ENCODE data around the gene C16orf96. TPM values are rescaled to one million over a fixed set of nuclear protein-coding genes. Genes with fewer than 3 reads are reported as not detected.

C16orf96 gene
- total RNA-seq, 2 donors from 2014 or later: 1.5 to 1.6 TPM

GRCh38 chr16:4607841-4608703, 51.9 kb downstream of the C16orf96 start:
- Histone ChIP-seq H3K9ac (ENCODE audit: extremely low read depth, low read length, poor library complexity, severe bottlenecking) (no peak overlapping the region), H3K27ac (ENCODE audit: low read depth, low read length) (no peak overlapping the region), H3K36me3 (ENCODE audit: control insufficient read depth, insufficient read depth, low read length) (peaks cover 8% of the 10 kb centered on the region), H3K4me3 (ENCODE audit: low read length) (no peak overlapping the region), H3K9me3 (ENCODE audit: control insufficient read depth, low read length) (no peaks in the 10 kb centered on the region), H3K27me3 (ENCODE audit: control insufficient read depth, insufficient read depth, low read length, poor library complexity, severe bottlenecking) (no peaks in the 10 kb centered on the region), H3K4me1 (ENCODE audit: control insufficient read depth, insufficient read depth, low read length) (peaks cover 5% of the 10 kb centered on the region)
- no peaks in the 10 kb centered on the region for H3K27me3 Mint-ChIP-seq (ENCODE audit: insufficient read depth)
- peak; percentile 53 for DNase-seq
- TF ChIP-seq, protein P1, sequence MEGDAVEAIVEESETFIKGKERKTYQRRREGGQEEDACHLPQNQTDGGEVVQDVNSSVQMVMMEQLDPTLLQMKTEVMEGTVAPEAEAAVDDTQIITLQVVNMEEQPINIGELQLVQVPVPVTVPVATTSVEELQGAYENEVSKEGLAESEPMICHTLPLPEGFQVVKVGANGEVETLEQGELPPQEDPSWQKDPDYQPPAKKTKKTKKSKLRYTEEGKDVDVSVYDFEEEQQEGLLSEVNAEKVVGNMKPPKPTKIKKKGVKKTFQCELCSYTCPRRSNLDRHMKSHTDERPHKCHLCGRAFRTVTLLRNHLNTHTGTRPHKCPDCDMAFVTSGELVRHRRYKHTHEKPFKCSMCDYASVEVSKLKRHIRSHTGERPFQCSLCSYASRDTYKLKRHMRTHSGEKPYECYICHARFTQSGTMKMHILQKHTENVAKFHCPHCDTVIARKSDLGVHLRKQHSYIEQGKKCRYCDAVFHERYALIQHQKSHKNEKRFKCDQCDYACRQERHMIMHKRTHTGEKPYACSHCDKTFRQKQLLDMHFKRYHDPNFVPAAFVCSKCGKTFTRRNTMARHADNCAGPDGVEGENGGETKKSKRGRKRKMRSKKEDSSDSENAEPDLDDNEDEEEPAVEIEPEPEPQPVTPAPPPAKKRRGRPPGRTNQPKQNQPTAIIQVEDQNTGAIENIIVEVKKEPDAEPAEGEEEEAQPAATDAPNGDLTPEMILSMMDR (conservative IDR thresholded peaks at IDR 0.05): no peak
- H3K27ac Mint-ChIP-seq: peak overlapping the region; percentile 66
- peaks cover 7% of the 10 kb centered on the region for H3K36me3 Mint-ChIP-seq (ENCODE audit: low read depth)
- no peaks in the 10 kb centered on the region for H3K9me3 Mint-ChIP-seq
- no peak overlapping the region for H3K4me3 Mint-ChIP-seq
- 93 to 94% methylated on average over 19 to 22 of the region's 22 CpGs for WGBS, 2 experiments (ENCODE audit: insufficient coverage in 1 of 2, insufficient read length in 1 of 2)
- peaks cover 7% of the 10 kb centered on the region for H3K4me1 Mint-ChIP-seq

- WGBS, 2 experiments (ENCODE audit: insufficient coverage in 1 of 2, insufficient read length in 1 of 2): 92 to 100% methylated on average over 2 to 8 of the region's 8 CpGs
- peaks cover 7% of the 10 kb centered on the region for H3K4me1 ChIP-seq (ENCODE audit: control insufficient read depth, insufficient read depth, low read length)
- TF ChIP-seq, protein P1 (conservative IDR thresholded peaks at IDR 0.05): no peak
- no peak for DNase-seq
- Mint-ChIP-seq H3K36me3 (ENCODE audit: low read depth) (peaks cover 7% of the 10 kb centered on the region), H3K9me3 (no peaks in the 10 kb centered on the region), H3K4me1 (peaks cover 10% of the 10 kb centered on the region), H3K4me3 (no peak overlapping the region), H3K27ac (peak overlapping the region; percentile 66), H3K27me3 (ENCODE audit: insufficient read depth) (no peaks in the 10 kb centered on the region)
- H3K27me3 ChIP-seq (ENCODE audit: control insufficient read depth, insufficient read depth, low read length, poor library complexity, severe bottlenecking): no peaks in the 10 kb centered on the region
- H3K9me3 ChIP-seq (ENCODE audit: control insufficient read depth, low read length): no peaks in the 10 kb centered on the region
- H3K36me3 ChIP-seq (ENCODE audit: control insufficient read depth, insufficient read depth, low read length): peaks cover 8% of the 10 kb centered on the region
- H3K9ac ChIP-seq (ENCODE audit: extremely low read depth, low read length, poor library complexity, severe bottlenecking): no peak overlapping the region
- no peak overlapping the region for H3K4me3 ChIP-seq (ENCODE audit: low read length)
- H3K27ac ChIP-seq (ENCODE audit: low read depth, low read length): no peak overlapping the region
These were observed 52.5 kb downstream of the C16orf96 start for GRCh38 chr16:4608704-4608980.

GRCh38 chr16:4609200-4610010, 53.3 kb downstream of the C16orf96 start:
- peaks cover 7% of the 10 kb centered on the region for H3K4me1 ChIP-seq (ENCODE audit: control insufficient read depth, insufficient read depth, low read length)
- no peak overlapping the region for H3K27ac ChIP-seq (ENCODE audit: low read depth, low read length)
- no peaks in the 10 kb centered on the region for H3K27me3 ChIP-seq (ENCODE audit: control insufficient read depth, insufficient read depth, low read length, poor library complexity, severe bottlenecking)
- peak; percentile 48 for DNase-seq
- Mint-ChIP-seq H3K27ac (no peak overlapping the region), H3K27me3 (ENCODE audit: insufficient read depth) (no peaks in the 10 kb centered on the region), H3K9me3 (no peaks in the 10 kb centered on the region), H3K4me3 (no peak overlapping the region), H3K36me3 (ENCODE audit: low read depth) (peaks cover 7% of the 10 kb centered on the region), H3K4me1 (peaks cover 10% of the 10 kb centered on the region)
- no peak overlapping the region for H3K9ac ChIP-seq (ENCODE audit: extremely low read depth, low read length, poor library complexity, severe bottlenecking)
- H3K36me3 ChIP-seq (ENCODE audit: control insufficient read depth, insufficient read depth, low read length): peaks cover 8% of the 10 kb centered on the region
- TF ChIP-seq, protein P1 (conservative IDR thresholded peaks at IDR 0.05): no peak
- H3K9me3 ChIP-seq (ENCODE audit: control insufficient read depth, low read length): no peaks in the 10 kb centered on the region
- H3K4me3 ChIP-seq (ENCODE audit: low read length): no peak overlapping the region
- 92 to 97% methylated on average over 23 to 45 of the region's 45 CpGs for WGBS, 2 experiments (ENCODE audit: insufficient coverage in 1 of 2, insufficient read length in 1 of 2)

Measured in endodermal cell (in vitro differentiated cells).